Stomach (tissue), 9 donors: Measurements from ENCODE around the gene EML6. TPM values are rescaled to one million over a fixed set of nuclear protein-coding genes. Genes with fewer than 3 reads are reported as not detected.
"Not testable (repeated sequence)": the region's sequence is repeated elsewhere in the genome, so short reads cannot be mapped to it uniquely, and the experiment has no call there.

ENCODE experiments used
- DNase-seq, 2 donors: peaks; one replicate each; pipeline versions ENCODE4 v3.0.0 to v3.0.0-alpha.2; 2013 to 2019
- H3K27ac ChIP-seq, 5 donors: fragments of 200-600 bp in 4 of 5; sonication (generic) in 4 of 5; one replicate each; pipeline ENCODE4 v1.5.1; 2013 to 2019; ENCODE audit warnings: mild to moderate bottlenecking in 1 of 5, moderate library complexity in 1 of 5
- H3K27me3 ChIP-seq, 3 donors: fragments of 200-600 bp; sonication (generic); one replicate each; pipeline ENCODE4 v1.5.1; 2017 to 2019; ENCODE audit warnings: mixed run types in 1 of 3
- H3K36me3 ChIP-seq, 4 donors: fragments of 200-600 bp; sonication (generic); 1 replicate in 3 of 4; 2 replicates in 1 of 4; pipeline ENCODE4 v1.5.1; 2016 to 2019
- H3K4me1 ChIP-seq, 4 donors: fragments of 200-600 bp; sonication (generic); one replicate each; pipeline ENCODE4 v1.5.1; 2016 to 2019
- H3K4me3 ChIP-seq, 4 donors: fragments of 200-600 bp; sonication (generic) in 3 of 4; one replicate each; pipeline ENCODE4 v1.5.1; 2016 to 2019; ENCODE audit warnings: mild to moderate bottlenecking in 1 of 4
- H3K9me3 ChIP-seq, 4 donors: fragments of 200-600 bp; sonication (generic); one replicate each; pipeline ENCODE4 v1.5.1; 2016 to 2019
- EP300 ChIP-seq: sonication (generic); formaldehyde crosslinking; IDR thresholded peaks from one replicate; pipeline ENCODE4 v1.6.1; 2017; ENCODE audit warnings: antibody characterized with exemption
- POLR2A ChIP-seq, 4 donors: fragments of 450-650 bp; IDR thresholded peaks; one replicate each; pipeline ENCODE4 v1.6.1; 2016; ENCODE audit warnings: antibody characterized with exemption in 4 of 4, control low read depth in 2 of 4, mild to moderate bottlenecking in 1 of 4, moderate library complexity in 1 of 4
- POLR2AphosphoS5 ChIP-seq, 3 donors: sonication (generic); formaldehyde crosslinking; IDR thresholded peaks; one replicate each; pipeline ENCODE4 v1.6.1; 2016; ENCODE audit warnings: antibody characterized with exemption in 3 of 3
- WGBS, 5 donors: extraction: QIAGEN DNeasy Blood & Tissue Kit in 3 of 5; methylation state at CpG; one replicate each; pipeline versions ENCODE4 v1.1.5 to v1.1.7; 2013 to 2018; 5-methylcytosine and 5-hydroxymethylcytosine counted together
- intact Hi-C: fragments of 100-400 bp; cut with DNase I; formaldehyde crosslinking; loops from one replicate; pipeline ENCODE4 v1.15.1; 2023; ENCODE audit warnings: low total_unique reads
- polyA plus RNA-seq, 3 donors: library from polyadenylated mRNA; stranded (reverse); fragments of 200-250 nt; gene quantifications; one replicate each; pipeline ENCODE4 v1.2.3, GENCODE V29; 2013
- total RNA-seq, 5 donors: library from RNA; depleted of rRNA; stranded (reverse); fragments of >200 nt; gene quantifications; one replicate each; pipeline versions ENCODE4 v1.1.0 to v1.2.3, GENCODE V29; 2014 to 2016
- TF ChIP-seq, protein P1 (sequence below), 7 experiments: fragments of 450-650 bp in 4 of 7; fragments of 200-600 bp in 3 of 7; sonication (generic) in 3 of 7; IDR thresholded peaks; one replicate each; pipeline ENCODE4 v1.5.1; 2016 to 2019; ENCODE audit warnings: antibody characterized with exemption in 7 of 7, control low read depth in 2 of 7, mild to moderate bottlenecking in 1 of 7
- donor health status: healthy with polysubstance abuse.
- donor health status: Bipolar disorder and iron deficiency.
- donor health status: healthy.

Gene EML6
- total and polyA plus RNA-seq, 8 donors: 0.45 to 10.1 (median 1.8) TPM; not detected in 1

- no peaks in the 10 kb centered on the region for H3K27me3 ChIP-seq
- no peaks in the 10 kb centered on the region for H3K36me3 ChIP-seq
- no peaks in the 10 kb centered on the region for H3K9me3 ChIP-seq
- TF ChIP-seq POLR2A (IDR thresholded peaks at IDR 0.05) (no peak), POLR2AphosphoS5 (IDR thresholded peaks at IDR 0.05) (no peak)
- TF ChIP-seq, protein P1, sequence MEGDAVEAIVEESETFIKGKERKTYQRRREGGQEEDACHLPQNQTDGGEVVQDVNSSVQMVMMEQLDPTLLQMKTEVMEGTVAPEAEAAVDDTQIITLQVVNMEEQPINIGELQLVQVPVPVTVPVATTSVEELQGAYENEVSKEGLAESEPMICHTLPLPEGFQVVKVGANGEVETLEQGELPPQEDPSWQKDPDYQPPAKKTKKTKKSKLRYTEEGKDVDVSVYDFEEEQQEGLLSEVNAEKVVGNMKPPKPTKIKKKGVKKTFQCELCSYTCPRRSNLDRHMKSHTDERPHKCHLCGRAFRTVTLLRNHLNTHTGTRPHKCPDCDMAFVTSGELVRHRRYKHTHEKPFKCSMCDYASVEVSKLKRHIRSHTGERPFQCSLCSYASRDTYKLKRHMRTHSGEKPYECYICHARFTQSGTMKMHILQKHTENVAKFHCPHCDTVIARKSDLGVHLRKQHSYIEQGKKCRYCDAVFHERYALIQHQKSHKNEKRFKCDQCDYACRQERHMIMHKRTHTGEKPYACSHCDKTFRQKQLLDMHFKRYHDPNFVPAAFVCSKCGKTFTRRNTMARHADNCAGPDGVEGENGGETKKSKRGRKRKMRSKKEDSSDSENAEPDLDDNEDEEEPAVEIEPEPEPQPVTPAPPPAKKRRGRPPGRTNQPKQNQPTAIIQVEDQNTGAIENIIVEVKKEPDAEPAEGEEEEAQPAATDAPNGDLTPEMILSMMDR (IDR thresholded peaks at IDR 0.05): no peak
- peaks cover 0 to 10% (median 0%) of the 10 kb centered on the region in 4 donors for H3K4me1 ChIP-seq
- no peak overlapping the region for H3K27ac ChIP-seq
- H3K4me3 ChIP-seq: no peak overlapping the region
- no peak for DNase-seq
- intact Hi-C loops: no loop called here
Measured at GRCh38 chr2:54692556-54692955, 30.9 kb upstream of the EML6 start.

DNA sequence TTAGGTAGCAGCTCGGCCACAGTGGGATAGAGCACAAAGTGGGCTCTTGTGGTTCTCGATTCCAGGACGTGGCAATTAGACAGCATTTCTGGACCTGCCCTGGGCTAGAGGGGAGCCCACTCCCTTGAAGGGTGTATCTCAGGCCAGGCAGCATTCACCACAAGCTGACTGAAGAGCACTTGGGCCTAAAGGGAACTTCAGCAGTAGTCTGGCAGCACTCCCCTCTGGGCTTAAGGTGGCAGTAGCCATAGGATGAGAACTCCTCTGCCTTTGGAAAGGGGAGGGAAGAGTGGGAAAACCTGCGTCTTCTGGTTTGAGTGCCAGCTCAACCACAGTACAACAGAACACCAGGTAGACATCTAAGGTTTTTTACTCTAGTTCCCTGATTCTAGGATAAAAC lies 28.1 kb upstream of the EML6 start:
- WGBS, 5 donors: 93 to 98% (median 95%) methylated on average over 4 of the region's 4 CpGs
- intact Hi-C loops: no loop called here

GRCh38 chr2:54697934-54698333 lies 25.5 kb upstream of the EML6 start:
- no peaks in the 10 kb centered on the region for H3K27me3 ChIP-seq
- H3K9me3 ChIP-seq: no peaks in the 10 kb centered on the region
- intact Hi-C loops: no loop called here
- TF ChIP-seq POLR2A (IDR thresholded peaks at IDR 0.05) (no peak), POLR2AphosphoS5 (IDR thresholded peaks at IDR 0.05) (no peak), EP300 (no peak)
- TF ChIP-seq, protein P1 (IDR thresholded peaks at IDR 0.05): no peak
- H3K27ac ChIP-seq: no peak overlapping the region
- no peak for DNase-seq
- H3K4me3 ChIP-seq: no peak overlapping the region
- no peaks in the 10 kb centered on the region for H3K4me1 ChIP-seq
- 79 to 95% (median 90%) methylated on average over 1 of the region's 1 CpG for WGBS, 5 donors
- no peaks in the 10 kb centered on the region for H3K36me3 ChIP-seq

More for the DNA sequence above, 28.1 kb upstream of the EML6 start:
- TF ChIP-seq POLR2A (IDR thresholded peaks at IDR 0.05) (no peak), EP300 (no peak), POLR2AphosphoS5 (IDR thresholded peaks at IDR 0.05) (no peak)
- TF ChIP-seq, protein P1 (IDR thresholded peaks at IDR 0.05): no peak
- Histone ChIP-seq H3K27me3 (no peaks in the 10 kb centered on the region), H3K4me1 (peaks cover 0 to 4% (median 0%) of the 10 kb centered on the region in 4 donors), H3K4me3 (no peak overlapping the region), H3K36me3 (no peaks in the 10 kb centered on the region), H3K27ac (no peak overlapping the region), H3K9me3 (no peaks in the 10 kb centered on the region)
- DNase-seq: no peak

DNA sequence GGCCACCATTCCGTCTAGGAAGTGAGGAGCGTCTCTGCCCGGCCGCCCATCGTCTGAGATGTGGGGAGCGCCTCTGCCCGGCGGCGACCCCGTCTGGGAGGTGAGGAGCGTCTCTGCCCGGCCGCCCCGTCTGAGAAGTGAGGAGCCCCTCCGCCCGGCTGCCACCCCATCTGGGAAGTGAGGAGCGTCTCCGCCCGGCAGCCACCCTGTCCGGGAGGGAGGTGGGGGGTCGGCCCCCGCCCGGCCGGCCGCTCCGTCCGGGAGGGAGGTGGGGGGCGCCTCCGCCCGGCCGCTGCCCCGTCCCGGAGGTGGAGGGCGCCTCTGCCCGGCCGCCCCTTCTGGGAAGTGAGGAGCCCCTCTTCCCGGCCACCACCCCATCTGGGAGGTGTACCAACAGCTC lies 24.5 kb upstream of the EML6 start:
- H3K9me3 ChIP-seq, DNase-seq, H3K27ac ChIP-seq, H3K4me3 ChIP-seq, intact Hi-C loops, H3K36me3 ChIP-seq, H3K4me1 ChIP-seq, H3K27me3 ChIP-seq: not testable (repeated sequence)
- 93 to 98% (median 97%) methylated on average over 17 to 37 of the region's 37 CpGs for WGBS, 5 donors

- H3K27me3 ChIP-seq: no peaks in the 10 kb centered on the region
- peaks cover 0 to 5% (median 3%) of the 10 kb centered on the region in 4 donors for H3K4me1 ChIP-seq
- TF ChIP-seq POLR2AphosphoS5 (IDR thresholded peaks at IDR 0.05) (no peak), EP300 (no peak), POLR2A (IDR thresholded peaks at IDR 0.05) (no peak)
- TF ChIP-seq, protein P1 (IDR thresholded peaks at IDR 0.05): no peak
- intact Hi-C loops: loop anchor here (10.0 kb wide), 1 partner anchor 45 kb away; no protein-coding TSS in a partner anchor
- DNase-seq: no peak
- no peaks in the 10 kb centered on the region for H3K36me3 ChIP-seq
- no peak overlapping the region for H3K4me3 ChIP-seq
- WGBS, 5 donors: 82 to 92% (median 88%) methylated on average over 2 of the region's 2 CpGs
- H3K9me3 ChIP-seq: no peaks in the 10 kb centered on the region
- no peak overlapping the region for H3K27ac ChIP-seq
Measured at GRCh38 chr2:54699665-54700064, 23.8 kb upstream of the EML6 start.
